Body of pancreas (tissue), 4 donors: ENCODE measurements around the gene WNT3A. TPM values are rescaled to one million over a fixed set of nuclear protein-coding genes. Genes with fewer than 3 reads are reported as not detected.

ENCODE experiments used
- ATAC-seq: fragments of 150-250 bp; one replicate; pipeline ENCODE4 v1.9.1; 2016
- DNase-seq, 4 donors: peaks; one replicate each; pipeline ENCODE4 v3.0.0-alpha.2; 2019
- H3K27ac ChIP-seq, 4 donors: fragments of 200-600 bp; sonication (generic); 1 replicate in 3 of 4; 2 replicates in 1 of 4; pipeline versions ENCODE4 v1.5.1 to v1.6.1; 2016 to 2019; ENCODE audit warnings: mild to moderate bottlenecking in 1 of 4, mixed read lengths in 1 of 4, moderate library complexity in 1 of 4
- H3K27me3 ChIP-seq, 2 donors: fragments of 200-600 bp; sonication (generic); one replicate each; pipeline ENCODE4 v1.6.0; 2016; ENCODE audit warnings: mild to moderate bottlenecking in 1 of 2
- H3K36me3 ChIP-seq, 2 donors: fragments of 200-600 bp; sonication (generic); replicated peaks in 1 of 2; 2 replicates each; pipeline ENCODE4 v1.5.1; 2016; ENCODE audit warnings: low read depth in 2 of 2; ENCODE audit not compliant: insufficient read depth in 1 of 2
- H3K4me1 ChIP-seq: fragments of 200-600 bp; sonication (generic); one replicate; pipeline ENCODE4 v1.6.0; 2016
- H3K4me3 ChIP-seq, 2 donors: fragments of 200-600 bp; sonication (generic); 1 replicate in 1 of 2; 2 replicates in 1 of 2; pipeline ENCODE4 v1.5.1; 2016 to 2019
- H3K9me3 ChIP-seq, 3 donors: fragments of 200-600 bp; sonication (generic); 1 replicate in 2 of 3; 2 replicates in 1 of 3; pipeline ENCODE4 v1.5.1; 2016
- POLR2A ChIP-seq, 3 donors: fragments of 450-650 bp; IDR thresholded peaks; one replicate each; pipeline ENCODE4 v1.6.1; 2016; ENCODE audit warnings: antibody characterized with exemption in 3 of 3, mild to moderate bottlenecking in 2 of 3
- WGBS, 2 donors: methylation state at CpG; one replicate each; pipeline ENCODE4 v1.1.5; 2017; 5-methylcytosine and 5-hydroxymethylcytosine counted together
- intact Hi-C: fragments of 100-400 bp; cut with DNase I; formaldehyde crosslinking; loops from one replicate; pipeline ENCODE4 v1.15.1; 2023
- total RNA-seq, 2 donors: library from RNA; depleted of rRNA; stranded (reverse); fragments of >200 nt; gene quantifications; one replicate each; pipeline ENCODE4 v1.1.0, GENCODE V29; 2016
- TF ChIP-seq, protein P1 (sequence below), 7 experiments: fragments of 450-650 bp in 4 of 7; fragments of 200-600 bp in 3 of 7; sonication (generic) in 3 of 7; IDR thresholded peaks; one replicate each; pipeline ENCODE4 v1.5.1; 2016 to 2019; ENCODE audit warnings: antibody characterized with exemption in 7 of 7

The WNT3A gene
- total RNA-seq, 2 donors from 2014 or later: not detected

DNA sequence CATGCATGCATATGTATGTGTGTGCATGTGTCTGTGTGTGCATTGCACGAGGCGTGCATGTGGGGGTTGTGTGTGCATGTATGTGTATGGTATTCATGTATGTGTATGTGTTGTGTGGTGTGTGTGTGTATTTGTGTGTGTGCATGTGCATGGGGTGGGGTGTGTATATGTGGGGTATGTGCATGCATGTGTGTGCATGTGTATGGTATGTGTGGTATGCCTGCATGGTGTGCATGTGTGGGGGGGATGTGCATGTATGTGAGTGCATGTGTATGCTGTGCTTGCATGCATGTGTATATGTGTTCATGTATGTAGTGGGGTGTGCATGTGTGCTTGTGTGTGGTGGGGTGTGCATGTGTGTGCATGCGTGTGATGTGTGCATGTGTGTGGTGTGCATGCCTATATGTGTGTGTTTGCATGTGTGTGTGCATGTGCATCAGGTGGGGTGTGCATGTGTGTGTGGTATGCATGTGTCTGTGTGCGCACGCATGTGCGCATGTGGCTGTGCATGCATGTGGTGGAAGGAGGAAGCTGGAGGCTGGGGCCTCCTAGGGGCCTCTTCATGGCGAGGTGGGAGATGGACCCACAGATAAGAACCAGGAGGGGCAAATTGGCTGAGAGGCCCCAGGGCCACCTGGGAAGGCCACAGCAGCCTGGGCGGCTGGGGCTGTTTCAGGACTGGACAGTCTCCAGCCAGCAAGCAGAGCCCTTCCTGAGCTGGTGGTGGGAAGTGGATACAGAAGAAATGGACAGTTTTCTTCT lies 39.8 kb downstream of the WNT3A start:
- no peak for TF ChIP-seq POLR2A (IDR thresholded peaks at IDR 0.05)
- TF ChIP-seq, protein P1, sequence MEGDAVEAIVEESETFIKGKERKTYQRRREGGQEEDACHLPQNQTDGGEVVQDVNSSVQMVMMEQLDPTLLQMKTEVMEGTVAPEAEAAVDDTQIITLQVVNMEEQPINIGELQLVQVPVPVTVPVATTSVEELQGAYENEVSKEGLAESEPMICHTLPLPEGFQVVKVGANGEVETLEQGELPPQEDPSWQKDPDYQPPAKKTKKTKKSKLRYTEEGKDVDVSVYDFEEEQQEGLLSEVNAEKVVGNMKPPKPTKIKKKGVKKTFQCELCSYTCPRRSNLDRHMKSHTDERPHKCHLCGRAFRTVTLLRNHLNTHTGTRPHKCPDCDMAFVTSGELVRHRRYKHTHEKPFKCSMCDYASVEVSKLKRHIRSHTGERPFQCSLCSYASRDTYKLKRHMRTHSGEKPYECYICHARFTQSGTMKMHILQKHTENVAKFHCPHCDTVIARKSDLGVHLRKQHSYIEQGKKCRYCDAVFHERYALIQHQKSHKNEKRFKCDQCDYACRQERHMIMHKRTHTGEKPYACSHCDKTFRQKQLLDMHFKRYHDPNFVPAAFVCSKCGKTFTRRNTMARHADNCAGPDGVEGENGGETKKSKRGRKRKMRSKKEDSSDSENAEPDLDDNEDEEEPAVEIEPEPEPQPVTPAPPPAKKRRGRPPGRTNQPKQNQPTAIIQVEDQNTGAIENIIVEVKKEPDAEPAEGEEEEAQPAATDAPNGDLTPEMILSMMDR (IDR thresholded peaks at IDR 0.05): no peak
- Histone ChIP-seq H3K27me3 (no peaks in the 10 kb centered on the region), H3K4me1 (no peaks in the 10 kb centered on the region), H3K9me3 (no peaks in the 10 kb centered on the region), H3K36me3 (no peaks in the 10 kb centered on the region), H3K27ac (no peak overlapping the region), H3K4me3 (no peak overlapping the region)
- intact Hi-C loops: no loop called here
- DNase-seq (no peak), ATAC-seq (no peak)
- WGBS, 2 donors: 79 to 80% methylated on average over 7 to 8 of the region's 8 CpGs

DNA sequence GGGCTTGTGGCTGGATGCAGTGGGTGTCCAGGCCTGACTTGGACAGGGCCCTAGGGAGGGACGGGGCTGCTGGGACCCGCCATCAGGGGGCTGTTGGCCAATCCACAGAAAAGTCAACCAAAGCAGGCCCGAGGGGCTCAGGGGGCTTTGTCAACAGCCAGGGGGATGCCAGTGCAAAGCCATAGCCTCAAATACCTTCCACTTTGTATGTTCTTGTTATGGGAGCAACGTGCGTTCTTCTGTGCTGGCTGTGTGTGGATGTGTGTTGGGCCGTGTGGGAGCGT lies 40.3 kb downstream of the WNT3A start:
- DNase-seq (no peak), ATAC-seq (no peak)
- intact Hi-C loops: no loop called here
- Histone ChIP-seq H3K9me3 (no peaks in the 10 kb centered on the region), H3K27me3 (no peaks in the 10 kb centered on the region), H3K36me3 (no peaks in the 10 kb centered on the region), H3K27ac (no peak overlapping the region), H3K4me1 (no peaks in the 10 kb centered on the region), H3K4me3 (no peak overlapping the region)
- TF ChIP-seq, protein P1 (IDR thresholded peaks at IDR 0.05): no peak
- no peak for TF ChIP-seq POLR2A (IDR thresholded peaks at IDR 0.05)
- 78 to 81% methylated on average over 7 of the region's 7 CpGs for WGBS, 2 donors

DNA sequence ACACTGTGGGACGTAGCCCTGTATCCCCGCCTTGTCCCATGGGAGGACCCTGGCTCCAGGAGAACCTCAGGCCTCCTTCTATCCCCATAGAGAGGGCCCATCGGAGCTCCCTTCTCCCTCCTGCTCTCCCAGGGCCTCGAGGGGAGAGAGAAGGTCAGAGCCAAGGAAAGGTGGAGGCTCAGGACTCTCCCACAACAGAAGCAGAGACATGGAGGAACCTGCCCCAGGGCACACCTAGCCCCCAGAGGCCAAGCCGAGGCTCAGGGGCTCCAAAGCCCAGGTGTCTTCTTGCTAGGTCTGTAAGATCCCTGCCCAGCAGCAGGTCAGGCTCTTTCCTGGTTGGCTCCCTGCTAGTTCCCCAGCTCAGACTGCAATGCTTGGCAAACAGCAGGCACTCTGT lies 41.3 kb downstream of the WNT3A start:
- WGBS, 2 donors: 62 to 71% methylated on average over 5 of the region's 5 CpGs
- no peak overlapping the region for H3K27ac ChIP-seq

DNA sequence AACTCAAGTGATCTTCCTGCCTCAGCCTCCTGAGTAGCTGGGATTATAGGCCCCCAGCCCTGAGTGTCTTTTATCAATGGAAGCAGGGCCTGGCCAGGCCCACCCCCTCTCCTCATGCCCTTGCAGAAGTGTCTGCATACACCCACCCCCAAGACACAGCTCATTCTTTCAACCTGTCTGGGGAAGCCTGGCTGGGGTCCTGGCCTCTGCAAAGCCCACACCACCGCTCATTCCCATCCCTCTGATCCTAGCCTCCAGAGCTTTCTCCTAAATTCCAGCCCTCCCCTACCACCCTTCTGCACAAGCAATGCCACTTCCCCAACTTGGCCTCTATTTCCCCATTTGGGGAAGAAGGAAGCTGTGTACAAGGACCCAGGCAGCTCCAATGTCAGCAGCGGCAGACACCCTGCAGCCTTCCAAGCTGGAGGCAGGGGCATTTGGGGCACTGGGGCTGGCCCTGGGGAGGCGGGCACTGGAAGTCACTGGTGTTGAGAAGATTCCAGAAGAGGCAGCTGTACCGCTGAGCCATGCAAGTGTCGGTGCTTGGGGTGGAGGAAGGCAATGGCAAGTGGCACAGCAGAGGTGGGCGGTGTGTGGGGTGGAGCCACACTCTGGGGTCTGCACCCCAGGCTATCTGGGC lies 42.0 kb downstream of the WNT3A start:
- Histone ChIP-seq H3K36me3 (no peaks in the 10 kb centered on the region), H3K27me3 (no peaks in the 10 kb centered on the region), H3K4me3 (no peak overlapping the region), H3K27ac (no peak overlapping the region), H3K9me3 (no peaks in the 10 kb centered on the region), H3K4me1 (no peaks in the 10 kb centered on the region)
- TF ChIP-seq POLR2A (IDR thresholded peaks at IDR 0.05): no peak
- TF ChIP-seq, protein P1 (IDR thresholded peaks at IDR 0.05): no peak
- DNase-seq: no peak
- intact Hi-C loops: no loop called here
- no peak for ATAC-seq
- 85 to 90% methylated on average over 6 of the region's 6 CpGs for WGBS, 2 donors

More for the DNA sequence above, 41.3 kb downstream of the WNT3A start:
- Histone ChIP-seq H3K9me3 (no peaks in the 10 kb centered on the region), H3K4me1 (no peaks in the 10 kb centered on the region), H3K36me3 (no peaks in the 10 kb centered on the region), H3K4me3 (no peak overlapping the region), H3K27me3 (no peaks in the 10 kb centered on the region)
- intact Hi-C loops: no loop called here
- DNase-seq (no peak), ATAC-seq (no peak)
- no peak for TF ChIP-seq POLR2A (IDR thresholded peaks at IDR 0.05)
- TF ChIP-seq, protein P1 (IDR thresholded peaks at IDR 0.05): no peak
